Eye (tissue), 1 donor: ENCODE results near the gene KIAA0586.
"Not testable (repeated sequence)": the region's sequence is repeated elsewhere in the genome, so short reads cannot be mapped to it uniquely, and the experiment has no call there.

ENCODE experiments used
- DNase-seq: peaks from one replicate; pipeline ENCODE4 v3.0.0-alpha.2; 2015

The KIAA0586 gene

GRCh38 chr14:58553959-58554358 is 126.4 kb downstream of the KIAA0586 start:
- no peak for DNase-seq

- DNase-seq = no peak
Observed at GRCh38 chr14:58555647-58556046, 128.1 kb downstream of the KIAA0586 start.

GRCh38 chr14:58557242-58557641 is 129.7 kb downstream of the KIAA0586 start:
- no peak for DNase-seq

DNA sequence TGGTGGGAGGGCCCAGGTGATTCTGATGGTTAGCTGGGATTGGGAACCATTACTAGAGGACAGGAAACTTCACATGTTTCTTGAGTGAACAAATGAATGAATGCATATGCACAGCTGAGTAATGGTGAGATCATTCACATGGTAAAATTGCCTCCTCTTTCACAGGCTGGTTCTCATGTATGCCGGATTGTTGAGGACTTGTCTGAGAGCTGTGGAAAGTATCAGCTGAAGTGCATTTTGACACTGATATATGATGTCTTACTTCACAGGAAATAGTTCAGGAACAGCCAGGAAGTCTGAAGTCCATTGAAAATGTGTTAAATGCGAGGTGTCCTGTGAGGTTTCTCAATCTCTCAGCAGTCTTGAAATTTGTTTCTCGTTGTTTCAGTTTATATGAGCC is 132.7 kb downstream of the KIAA0586 start:
- no peak for DNase-seq

DNA sequence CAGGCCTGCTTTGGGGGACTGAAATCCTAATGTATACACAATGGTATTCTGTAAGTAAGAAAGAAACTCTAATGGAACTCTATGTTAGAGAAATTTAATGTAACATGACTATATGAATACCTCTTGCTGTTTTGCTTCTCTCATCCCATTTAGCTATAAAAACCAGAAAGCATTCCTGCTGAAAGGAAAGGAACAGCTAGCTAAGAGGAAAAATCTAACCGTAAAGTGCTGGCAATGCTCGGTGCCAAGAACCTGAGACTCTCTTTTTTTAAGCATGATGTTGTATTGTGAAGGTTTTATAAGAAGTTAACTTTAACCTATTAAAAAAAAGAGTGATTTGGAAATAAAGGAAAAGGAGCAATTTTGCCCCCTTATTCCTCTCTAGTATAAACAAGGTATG is 134.6 kb downstream of the KIAA0586 start:
- no peak for DNase-seq

- peak; percentile 63 for DNase-seq
Observed at GRCh38 chr14:58563978-58564377, 136.5 kb downstream of the KIAA0586 start.

GRCh38 chr14:58565832-58566231 is 138.3 kb downstream of the KIAA0586 start:
- DNase-seq = no peak

DNA sequence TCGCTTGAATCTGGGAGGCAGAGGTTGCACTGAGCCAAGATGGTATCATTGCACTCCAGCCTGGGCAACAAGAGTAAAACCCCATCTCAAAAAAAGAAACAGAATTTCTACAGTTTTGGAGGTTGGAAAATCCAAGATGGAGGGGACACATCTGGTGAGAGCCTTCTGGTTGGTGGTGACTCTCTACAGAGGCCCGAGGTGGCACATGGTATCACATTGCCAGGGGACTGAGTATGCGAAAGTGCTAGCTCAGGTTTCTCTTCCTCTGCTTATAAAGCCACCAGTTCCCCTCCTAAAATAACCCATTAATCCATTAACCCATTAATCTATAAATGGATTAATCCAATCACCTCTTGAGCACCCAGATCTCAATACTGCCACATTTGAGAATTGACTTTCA is 139.5 kb downstream of the KIAA0586 start:
- DNase-seq = no peak

DNA sequence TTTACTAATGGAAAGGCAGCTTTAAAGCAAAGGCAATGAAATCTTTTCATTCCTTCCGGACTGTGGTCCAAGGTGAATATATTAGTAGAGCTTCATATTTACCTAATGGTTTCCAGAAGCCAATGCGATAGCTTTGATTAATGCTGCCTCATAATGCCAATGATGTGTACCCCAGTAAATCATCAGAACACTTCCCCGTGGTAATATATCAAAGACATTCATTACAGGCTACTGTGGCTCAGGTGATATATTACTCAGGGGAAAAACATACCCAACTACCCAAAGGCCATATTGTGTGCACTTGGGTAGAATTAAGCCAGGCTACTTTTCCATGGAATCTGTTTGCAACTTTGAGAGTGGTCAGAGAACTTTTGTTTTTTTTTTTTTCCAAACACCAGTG is 140.8 kb downstream of the KIAA0586 start:
- no peak for DNase-seq

- no peak for DNase-seq
Observed at GRCh38 chr14:58571256-58571655, 143.7 kb downstream of the KIAA0586 start.

GRCh38 chr14:58571769-58572472 is 144.4 kb downstream of the KIAA0586 start:
- peak; percentile 45 for DNase-seq

- DNase-seq = no peak
Observed at GRCh38 chr14:58572473-58572853, 144.9 kb downstream of the KIAA0586 start.

GRCh38 chr14:58572863-58573262 is 145.3 kb downstream of the KIAA0586 start:
- no peak for DNase-seq

GRCh38 chr14:58574623-58575022 is 147.1 kb downstream of the KIAA0586 start:
- DNase-seq = no peak

GRCh38 chr14:58575956-58576355 is 148.4 kb downstream of the KIAA0586 start:
- no peak for DNase-seq

DNA sequence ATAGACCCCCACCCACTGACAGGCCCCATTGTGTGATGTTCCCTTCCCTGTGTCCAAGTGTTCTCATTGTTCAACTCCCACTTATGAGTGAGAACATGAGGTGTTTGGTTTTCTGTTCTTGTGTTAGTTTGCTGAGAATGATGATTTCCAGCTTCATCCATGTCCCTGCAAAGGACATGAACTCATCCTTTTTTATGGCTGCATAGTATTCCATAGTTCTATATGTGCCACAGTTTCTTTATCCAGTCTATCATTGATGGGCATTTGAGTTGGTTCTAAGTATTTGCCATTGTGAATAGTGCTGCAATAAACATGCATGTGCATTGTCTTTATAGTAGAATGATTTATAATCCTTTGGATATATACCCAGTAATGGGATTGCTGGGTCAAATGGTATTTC is 152.5 kb downstream of the KIAA0586 start:
- not testable (repeated sequence) for DNase-seq

GRCh38 chr14:58581389-58581788 is 153.9 kb downstream of the KIAA0586 start:
- not testable (repeated sequence) for DNase-seq

- DNase-seq = no peak
Observed at GRCh38 chr14:58584383-58584782, 156.9 kb downstream of the KIAA0586 start.

DNA sequence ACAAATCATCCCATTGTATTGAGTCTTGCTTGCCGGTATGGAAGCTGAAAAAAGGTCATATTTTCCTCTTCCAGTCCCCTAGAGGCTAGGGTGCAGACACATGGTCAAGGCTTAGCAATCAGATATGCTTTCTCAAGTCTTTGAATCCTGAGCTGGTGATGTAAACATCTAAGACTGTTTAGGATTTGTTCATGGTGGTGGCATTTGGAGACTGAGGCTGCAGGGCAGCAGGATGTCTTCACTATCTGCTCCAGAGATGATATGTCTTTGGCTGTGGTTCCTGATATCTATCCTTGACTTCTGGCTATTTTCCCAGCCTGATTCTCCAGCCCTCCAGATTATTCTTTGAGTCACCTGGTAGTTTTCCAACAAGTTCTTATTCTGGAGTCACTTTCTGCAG is 159.8 kb downstream of the KIAA0586 start:
- no peak for DNase-seq

DNA sequence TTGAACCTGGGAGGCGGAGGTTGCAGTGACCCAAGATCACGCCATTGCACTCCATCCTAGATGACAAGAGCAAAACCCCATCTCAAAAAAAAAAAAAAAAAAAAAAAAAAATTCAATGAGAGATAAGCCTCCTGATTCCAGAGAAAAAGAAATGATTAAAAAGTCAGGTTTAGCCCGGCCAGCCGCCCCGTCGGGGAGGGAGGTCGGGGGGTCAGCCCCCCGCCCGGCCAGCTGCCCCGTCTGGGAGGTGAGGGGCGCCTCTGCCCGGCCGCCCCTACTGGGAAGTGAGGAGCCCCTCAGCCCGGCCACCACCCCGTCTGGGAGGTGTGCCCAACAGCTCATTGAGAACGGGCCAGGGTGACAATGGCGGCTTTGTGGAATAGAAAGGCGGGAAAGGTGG is 160.8 kb downstream of the KIAA0586 start:
- DNase-seq = not testable (repeated sequence)

DNA sequence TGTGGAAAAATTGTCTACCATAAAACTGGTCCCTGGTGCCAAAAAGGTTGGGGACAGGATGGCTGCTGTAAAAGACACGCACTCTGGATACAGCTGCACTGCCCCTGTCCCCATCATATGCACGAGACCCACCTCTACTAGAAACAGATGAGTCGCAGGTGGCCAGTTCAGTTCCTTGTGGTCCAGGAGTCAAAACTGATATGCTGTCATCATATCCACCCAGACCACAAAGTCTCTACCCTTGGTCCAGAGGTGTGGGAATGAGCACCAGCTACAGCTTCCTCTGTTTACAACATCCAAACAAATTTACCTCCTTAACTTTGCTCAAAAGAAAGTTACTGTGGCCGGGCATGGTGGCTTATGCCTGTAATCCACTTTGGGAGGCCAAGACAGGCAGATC is 166.5 kb downstream of the KIAA0586 start:
- DNase-seq = no peak

DNA sequence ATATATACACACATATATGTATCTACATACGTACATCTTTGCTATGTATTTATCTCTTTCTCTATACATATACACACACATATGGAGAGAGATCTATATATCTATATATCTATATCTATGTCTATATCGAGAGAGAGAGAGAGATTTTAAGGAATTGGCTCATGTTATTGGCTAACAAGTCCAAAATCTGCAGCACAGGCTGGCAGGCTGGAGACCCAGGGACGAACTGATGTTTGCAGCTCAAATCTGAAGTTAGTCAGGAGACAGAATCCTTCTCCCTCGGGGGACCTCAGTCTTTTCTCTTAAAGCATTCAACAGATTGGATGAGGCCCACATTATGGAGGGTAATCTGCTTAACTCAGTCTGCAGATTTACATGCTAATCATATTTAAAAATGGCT is 169.5 kb downstream of the KIAA0586 start:
- DNase-seq = no peak

GRCh38 chr14:58598028-58598803 is 170.7 kb downstream of the KIAA0586 start:
- no peak for DNase-seq

DNA sequence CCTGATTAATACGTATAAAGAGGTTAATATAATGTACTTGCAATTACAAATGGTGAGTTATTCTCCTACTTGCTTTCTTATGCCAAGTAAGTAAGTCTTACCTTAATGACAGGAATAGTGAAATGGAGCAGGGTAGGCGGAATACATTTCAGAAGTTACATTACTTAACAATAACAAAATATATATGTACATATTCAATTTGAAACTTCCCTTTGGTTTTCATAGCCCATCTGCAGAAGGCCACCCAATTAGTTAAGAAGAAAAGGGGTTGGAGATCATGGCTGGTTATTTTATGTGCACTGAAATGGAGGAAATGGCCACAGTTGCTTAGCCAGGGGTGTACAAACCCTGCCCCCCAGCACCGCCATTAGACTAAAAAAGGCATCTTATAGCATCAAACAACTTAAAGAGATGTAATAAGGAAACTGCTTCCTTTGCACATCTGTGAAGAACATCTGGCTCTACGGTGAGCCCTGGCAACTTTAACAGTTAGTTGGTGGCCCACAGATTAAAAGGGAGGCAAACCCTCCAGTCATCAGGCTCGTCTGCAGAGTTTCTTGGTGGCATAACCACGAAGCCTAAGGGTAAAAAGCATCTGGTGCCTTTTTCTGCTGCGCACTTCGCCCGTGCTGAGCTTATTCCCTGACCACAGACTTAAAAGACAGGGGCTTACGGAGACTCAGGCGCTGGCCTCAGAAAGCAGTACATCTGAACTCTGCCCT is 171.4 kb downstream of the KIAA0586 start:
- no peak for DNase-seq
